GM21515 (cell line): Measurements from ENCODE around the gene ANAPC16.
"Not testable (repeated sequence)": the region's sequence is repeated elsewhere in the genome, so short reads cannot be mapped to it uniquely, and the experiment has no call there.

ENCODE experiments used
- ATAC-seq: cut with Tn5 transposase; IDR thresholded peaks from one replicate; pipeline ENCODE4 v1.9.1; 2021; ENCODE audit not compliant: unreplicated experiment

The ANAPC16 gene

DNA sequence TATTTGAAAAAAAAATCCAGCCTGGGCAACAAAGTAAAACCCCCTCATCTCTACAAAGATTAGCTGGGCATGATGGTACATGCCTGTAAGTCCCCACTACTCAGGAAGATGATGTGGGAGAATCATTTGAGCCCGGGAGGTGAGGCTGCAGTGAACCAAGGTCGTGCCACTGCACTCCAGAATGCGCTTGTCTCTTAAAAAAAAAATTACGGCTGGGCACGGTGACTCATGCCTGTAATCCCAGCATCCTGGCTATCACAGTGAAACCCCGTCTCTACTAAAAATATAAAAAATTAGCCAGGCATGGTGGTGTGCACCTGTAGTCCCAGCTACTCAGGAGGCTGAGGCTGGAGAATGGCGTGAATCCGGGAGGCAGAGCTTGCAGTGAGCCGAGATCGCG is 4.4 kb upstream of the ANAPC16 start:
- not testable (repeated sequence) for ATAC-seq

DNA sequence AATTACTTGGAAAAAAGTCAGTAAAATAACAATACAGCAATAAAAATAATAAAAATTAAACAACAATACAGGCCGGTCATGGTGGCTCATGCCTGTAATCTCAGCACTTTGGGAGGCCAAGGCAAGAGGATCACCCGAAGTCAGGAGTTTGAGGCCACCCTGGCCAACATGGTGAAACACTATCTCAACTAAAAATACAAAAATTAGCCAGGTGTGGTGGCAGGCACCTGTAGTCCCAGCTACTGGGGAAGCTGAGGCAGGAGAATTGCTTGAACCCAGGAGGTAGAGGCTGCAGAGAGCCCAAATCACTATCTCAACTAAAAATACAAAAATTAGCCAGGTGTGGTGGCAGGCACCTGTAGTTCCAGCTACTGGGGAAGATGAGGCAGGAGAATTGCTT is 4.0 kb upstream of the ANAPC16 start:
- not testable (repeated sequence) for ATAC-seq

DNA sequence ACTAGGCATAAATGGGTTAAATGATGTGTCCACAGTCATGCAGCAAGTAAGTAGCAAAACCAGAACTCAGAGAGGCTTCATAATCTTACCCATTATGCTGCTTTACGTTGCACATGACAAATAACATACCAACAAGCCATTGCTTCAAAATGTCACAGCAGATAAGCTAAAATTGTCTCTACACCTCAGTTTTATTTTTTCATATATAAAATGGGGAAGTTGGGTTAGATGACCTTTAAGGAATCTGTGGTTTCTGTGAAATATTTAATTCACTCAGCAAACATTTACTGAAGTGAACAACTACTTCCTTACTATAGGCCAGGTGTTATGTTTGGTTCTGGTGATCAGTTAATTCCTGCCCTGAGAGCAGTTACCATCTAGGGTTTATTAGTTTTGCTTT is 2.5 kb downstream of the ANAPC16 start:
- ATAC-seq, result no peak

DNA sequence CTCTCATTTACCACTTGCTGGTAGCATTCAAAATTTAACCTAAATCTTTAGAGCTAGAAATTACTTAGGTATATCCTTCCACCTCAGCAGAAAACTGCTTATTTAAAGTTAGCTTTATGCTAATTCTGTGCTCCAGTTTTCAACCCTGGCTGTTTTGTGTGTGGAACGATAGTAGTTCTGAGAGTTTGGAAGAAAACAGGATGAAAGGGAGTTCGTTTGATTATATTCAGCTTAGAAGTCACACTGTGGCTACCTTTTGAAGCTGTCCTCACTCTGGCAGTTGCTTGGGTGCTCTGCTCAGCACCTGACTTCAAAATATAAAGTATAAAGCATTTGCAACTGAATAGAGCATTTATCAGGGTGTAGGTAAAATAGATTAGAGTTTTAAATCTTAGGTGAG is 2.9 kb downstream of the ANAPC16 start:
- no peak for ATAC-seq

GRCh38 chr10:72219235-72219814 is 3.5 kb downstream of the ANAPC16 start:
- no peak for ATAC-seq

DNA sequence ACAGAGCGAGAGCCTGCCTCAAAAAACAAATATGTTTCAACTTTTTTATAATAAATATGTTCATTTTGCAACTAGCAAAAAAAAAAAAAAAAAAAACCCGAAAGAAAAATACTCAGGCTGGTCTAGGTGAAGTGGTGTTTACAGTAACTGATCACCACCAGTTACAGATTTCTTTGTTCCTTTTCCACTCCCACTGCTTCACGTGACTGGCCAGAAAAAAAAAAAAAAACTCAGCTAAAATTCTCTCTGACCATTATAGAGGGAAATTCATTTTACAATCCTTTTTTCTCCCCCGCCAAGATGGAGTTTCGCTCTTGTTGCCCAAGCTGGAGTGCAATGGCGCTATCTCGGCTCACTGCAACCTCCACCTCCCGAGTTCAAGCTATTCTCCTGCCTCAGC is 4.8 kb downstream of the ANAPC16 start:
- no peak for ATAC-seq

DNA sequence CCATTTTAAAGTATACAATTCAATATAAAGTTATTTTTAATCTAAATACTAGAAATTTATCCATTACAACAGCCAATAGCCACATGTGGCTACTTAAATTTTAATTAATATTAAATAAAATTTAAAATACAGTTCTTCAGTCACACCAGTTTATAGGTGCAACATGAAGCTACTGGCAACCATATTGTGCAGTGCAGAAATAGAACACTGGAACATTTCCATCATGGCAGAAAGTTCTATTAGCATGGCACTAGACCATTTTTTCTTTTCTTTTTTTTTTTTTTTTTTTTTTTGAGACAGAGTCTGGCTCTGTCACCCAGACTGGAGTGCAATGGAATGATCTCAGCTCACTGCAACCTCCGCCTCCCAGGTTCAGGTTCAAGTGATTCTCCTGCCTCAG is 5.5 kb downstream of the ANAPC16 start:
- ATAC-seq, result no peak

DNA sequence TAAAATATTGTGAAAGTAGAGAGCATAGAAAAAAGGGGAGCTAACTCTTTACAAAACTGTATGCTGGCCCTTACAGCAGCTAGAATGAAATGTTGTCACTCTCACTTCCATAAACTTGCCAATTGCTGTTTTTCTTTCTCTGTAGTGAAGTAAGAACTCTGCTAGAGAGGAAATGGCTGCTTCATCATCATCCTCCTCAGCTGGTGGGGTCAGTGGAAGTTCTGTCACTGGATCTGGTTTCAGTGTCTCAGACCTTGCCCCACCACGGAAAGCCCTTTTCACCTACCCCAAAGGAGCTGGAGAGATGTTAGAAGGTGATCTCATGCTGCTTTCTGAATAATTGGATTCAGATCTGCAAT is 7.9 kb downstream of the ANAPC16 start:
- no peak for ATAC-seq

DNA sequence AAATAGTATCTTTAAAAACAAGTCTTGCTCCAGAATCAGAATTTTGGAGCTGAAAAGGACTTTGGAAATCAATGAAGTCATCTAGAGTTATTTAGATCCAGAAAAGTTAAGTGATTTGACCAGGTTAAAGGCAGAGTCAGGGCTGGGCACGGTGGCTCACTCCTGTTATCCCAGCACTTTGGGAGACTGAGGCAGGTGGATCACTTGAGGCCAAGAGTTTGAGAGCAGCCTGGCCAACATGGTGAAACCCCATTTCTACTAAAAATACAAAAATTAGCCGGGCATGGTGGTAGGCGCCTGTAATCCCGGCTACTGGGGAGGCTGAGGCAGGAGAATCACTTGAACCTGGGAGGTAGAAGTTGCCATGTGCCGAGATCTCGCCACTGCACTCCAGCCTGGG is 8.4 kb downstream of the ANAPC16 start:
- not testable (repeated sequence) for ATAC-seq

DNA sequence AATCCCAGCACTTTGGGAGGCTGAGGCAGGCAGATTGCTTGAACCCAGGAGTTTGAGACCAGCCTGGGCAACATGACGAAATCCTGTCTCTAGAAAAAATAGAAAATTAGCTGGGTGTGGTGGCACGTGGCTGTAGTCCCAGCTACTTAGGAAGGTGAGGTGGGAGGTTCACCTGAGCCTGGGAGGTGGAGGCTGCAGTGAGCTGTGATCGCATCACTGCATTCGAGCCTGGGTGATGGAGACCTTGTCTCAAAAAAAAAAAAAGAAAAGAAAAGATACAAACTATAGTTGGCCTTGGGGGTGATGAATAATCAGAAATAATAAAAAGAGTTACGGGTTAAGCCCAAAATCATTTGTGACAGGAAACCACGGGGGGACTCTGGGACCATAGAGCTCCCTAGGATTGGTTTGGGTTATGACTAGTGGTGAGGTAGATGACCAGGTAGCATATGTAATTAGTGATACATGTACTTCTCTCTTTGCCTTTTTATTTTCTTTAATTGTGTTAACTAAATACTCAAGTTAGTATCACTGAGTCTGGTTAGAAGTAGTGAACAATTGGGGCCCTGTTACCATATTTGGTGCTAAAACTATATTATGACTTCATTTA is 10.7 kb downstream of the ANAPC16 start:
- ATAC-seq, result no peak

DNA sequence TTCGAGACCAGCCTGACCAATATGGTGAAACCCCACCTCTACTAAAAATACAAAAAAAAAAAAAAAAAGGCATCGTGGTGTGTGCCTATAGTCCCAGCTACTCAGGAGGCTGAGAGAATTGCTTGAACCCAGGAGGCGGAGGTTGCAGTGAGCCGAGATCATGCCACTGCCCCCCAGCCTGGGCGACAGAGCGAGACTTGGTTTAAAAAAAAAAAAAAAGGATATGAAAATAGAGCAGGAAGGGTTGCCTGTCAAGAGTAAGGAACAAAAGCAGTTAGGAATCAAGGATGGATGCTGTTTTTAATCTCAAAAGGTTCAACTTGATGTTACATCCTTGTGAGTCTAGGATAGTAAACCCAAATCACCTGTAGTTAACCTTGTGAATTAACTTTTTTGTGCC is 12.0 kb downstream of the ANAPC16 start:
- no peak for ATAC-seq

DNA sequence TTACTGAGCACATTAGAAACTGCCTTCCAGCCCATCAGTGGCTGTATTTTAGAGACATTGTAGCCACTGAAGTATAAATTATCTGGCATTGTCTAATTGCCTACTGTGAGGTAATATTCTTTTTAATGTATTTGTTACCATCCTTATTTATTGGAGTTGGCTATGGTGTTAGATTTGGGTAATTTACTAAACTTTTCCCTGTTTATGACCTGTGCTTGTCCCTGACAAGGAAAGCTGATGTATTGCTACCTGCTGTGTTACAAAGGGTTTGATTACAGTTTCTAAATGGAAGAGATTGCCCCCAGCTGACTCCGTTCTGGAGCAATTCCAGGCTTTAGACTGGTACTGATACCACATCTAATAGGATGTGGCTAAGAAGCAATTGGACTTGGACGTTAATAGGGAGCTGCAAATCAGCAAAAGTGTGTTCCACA is 12.5 kb downstream of the ANAPC16 start:
- no peak for ATAC-seq

GRCh38 chr10:72229261-72230251 is 13.7 kb downstream of the ANAPC16 start:
- no peak for ATAC-seq

DNA sequence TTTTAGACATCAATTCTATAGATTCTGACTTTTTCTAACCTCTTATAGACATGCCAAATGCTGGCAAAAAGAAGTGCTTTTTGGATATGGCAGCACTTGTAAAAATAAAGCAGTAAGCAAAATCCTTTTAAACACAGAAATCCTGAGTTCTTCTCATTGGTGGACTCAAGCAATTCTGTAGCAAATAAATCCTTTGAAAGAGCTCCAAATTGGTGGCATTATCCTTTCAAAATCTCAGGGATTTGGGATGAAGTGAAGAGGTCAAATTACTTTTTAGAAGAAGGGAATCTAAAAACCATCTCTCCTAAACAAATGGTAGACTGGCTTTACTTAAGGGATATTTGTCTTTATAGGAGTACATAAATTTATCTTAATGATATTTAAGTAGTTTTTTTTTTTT is 17.8 kb downstream of the ANAPC16 start:
- no peak for ATAC-seq

- no peak for ATAC-seq
Measured at GRCh38 chr10:72234560-72235095, 18.8 kb downstream of the ANAPC16 start.

DNA sequence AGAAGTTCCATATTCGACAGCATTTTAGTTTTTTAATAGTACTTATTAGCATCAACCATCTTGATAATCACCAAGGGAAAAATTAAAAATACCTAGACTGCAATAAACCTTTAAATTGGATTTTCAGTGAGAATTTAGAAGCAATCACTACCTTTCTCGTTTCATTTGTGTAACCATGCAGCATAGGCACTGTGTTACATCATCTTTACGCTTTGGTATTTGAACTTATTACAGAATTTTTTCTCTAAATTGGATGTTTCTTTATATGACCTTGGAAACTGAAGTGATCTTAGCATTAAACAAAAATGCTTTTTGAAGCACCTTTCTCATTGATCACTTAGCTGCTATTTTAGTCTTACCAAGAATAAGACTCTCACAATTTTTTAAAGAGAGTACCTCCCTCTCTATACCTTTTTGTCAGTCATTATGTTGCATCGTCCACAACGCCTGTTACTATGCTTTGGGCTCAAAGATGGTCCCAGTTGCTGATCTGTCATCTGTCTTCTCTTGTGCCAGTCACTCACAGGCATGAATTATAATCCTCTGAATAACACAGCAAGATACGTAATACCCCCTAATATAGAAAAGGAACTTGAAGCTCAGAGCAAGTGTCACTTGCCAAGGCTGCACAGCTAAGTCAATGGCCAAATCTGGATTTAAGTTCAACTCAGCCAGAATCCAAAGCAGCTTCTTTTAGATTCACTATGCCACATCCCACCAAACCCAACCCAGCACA is 19.9 kb downstream of the ANAPC16 start:
- ATAC-seq, result no peak

DNA sequence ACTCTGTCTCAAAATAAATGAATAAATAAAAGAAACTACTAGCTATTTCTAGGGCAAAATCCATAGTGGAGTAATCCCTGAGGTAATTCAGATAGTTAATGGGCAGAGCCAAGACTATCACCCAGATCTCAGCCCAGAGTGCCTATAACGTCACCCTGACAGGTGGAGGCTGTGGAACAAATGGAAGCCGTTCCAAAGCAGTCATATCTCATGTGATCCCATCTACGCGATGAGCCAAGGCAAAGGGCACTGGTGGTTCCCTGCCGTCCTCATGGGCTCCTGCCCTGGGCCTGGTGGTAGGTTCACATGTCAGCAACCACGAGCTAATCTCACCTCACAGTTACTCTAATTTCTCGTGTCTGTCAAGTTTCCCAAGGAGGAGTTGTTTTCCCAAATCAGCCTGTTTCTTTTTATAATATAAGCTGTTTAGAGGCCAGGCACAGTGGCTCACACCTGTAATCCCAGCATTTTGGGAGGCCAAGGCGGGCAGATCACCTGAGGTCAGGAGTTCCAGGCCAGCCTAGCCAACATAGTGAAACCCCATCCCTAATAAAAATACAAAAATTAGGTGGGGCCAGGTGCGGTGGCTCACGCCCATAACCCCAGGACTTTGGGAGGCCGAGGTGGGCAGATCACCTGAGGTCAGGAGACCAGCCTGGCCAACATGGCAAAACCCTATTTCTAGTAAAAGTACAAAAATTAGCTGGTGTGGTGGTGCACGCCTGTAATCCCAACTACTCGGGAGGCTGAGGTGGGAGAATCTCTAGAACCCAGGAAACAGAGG is 22.8 kb downstream of the ANAPC16 start:
- no peak for ATAC-seq

DNA sequence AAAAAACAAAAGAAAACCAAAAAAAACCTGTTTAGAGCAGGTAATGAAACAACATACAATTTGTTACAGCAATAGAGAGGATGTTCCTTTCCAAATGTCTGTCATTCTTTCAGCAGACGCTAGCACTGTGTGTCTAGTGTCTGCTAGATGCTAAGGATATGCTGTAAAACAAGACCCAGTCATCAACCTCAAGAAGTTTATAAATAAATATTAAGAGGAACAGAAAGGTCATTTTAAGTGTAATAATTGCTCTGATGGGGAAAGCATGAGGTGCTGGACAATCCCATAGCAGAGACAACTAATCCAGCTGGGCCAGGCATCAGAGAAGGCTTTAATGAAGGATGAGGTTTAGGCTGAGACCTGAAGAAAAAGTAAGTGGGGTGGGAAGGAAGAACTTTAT is 23.6 kb downstream of the ANAPC16 start:
- ATAC-seq, result no peak

- ATAC-seq, result no peak
Measured at GRCh38 chr10:72240371-72240770, 24.6 kb downstream of the ANAPC16 start.

- no peak for ATAC-seq
Measured at GRCh38 chr10:72241691-72242252, 26.0 kb downstream of the ANAPC16 start.
